ENCODE data around the gene ARNT2.

GRCh38 chr15:80429964-80430363 lies 25.8 kb downstream of the ARNT2 start:
- no peak for TF ChIP-seq CTCF (IDR thresholded peaks at IDR 0.05; ENCODE audit: low read length)
- no peak for TF ChIP-seq EZH2phosphoT487 (IDR thresholded peaks at IDR 0.05; ENCODE audit: low read length)
- TF ChIP-seq EZH2 (optimal IDR thresholded peaks at IDR 0.05; ENCODE audit: low read depth, low read length) = no peak
